CD4-positive, alpha-beta T cell treated with Interleukin-12 subunit alpha and Interleukin-12 subunit beta, for 1 hour (primary cell): ENCODE data around the gene DAP.

ENCODE experiments used
- DNase-seq: peaks from one replicate; pipeline ENCODE4 v3.0.0-alpha.2; 2020

DAP gene

GRCh38 chr5:10686890-10687289, 74.1 kb downstream of the DAP start:
- DNase-seq, result no peak

- DNase-seq, result no peak
Measured at GRCh38 chr5:10685115-10685521, 75.9 kb downstream of the DAP start.

GRCh38 chr5:10684303-10685086, 76.5 kb downstream of the DAP start:
- no peak for DNase-seq

- no peak for DNase-seq
Measured at GRCh38 chr5:10682801-10683525, 78.1 kb downstream of the DAP start.

- no peak for DNase-seq
Measured at GRCh38 chr5:10681731-10682679, 79.0 kb downstream of the DAP start.

GRCh38 chr5:10680876-10681481, 80.1 kb downstream of the DAP start:
- DNase-seq, result no peak

- no peak for DNase-seq
Measured at GRCh38 chr5:10679336-10679988, 81.6 kb downstream of the DAP start.

GRCh38 chr5:10678244-10678643, 82.8 kb downstream of the DAP start:
- no peak for DNase-seq

- no peak for DNase-seq
Measured at GRCh38 chr5:10677533-10677932, 83.5 kb downstream of the DAP start.

- no peak for DNase-seq
Measured at GRCh38 chr5:10676946-10677345, 84.1 kb downstream of the DAP start.

- DNase-seq, result no peak
Measured at GRCh38 chr5:10676224-10676623, 84.8 kb downstream of the DAP start.

GRCh38 chr5:10675177-10675700, 85.8 kb downstream of the DAP start:
- DNase-seq, result no peak

- no peak for DNase-seq
Measured at GRCh38 chr5:10674582-10674981, 86.5 kb downstream of the DAP start.

GRCh38 chr5:10674096-10674495, 86.9 kb downstream of the DAP start:
- DNase-seq, result no peak

GRCh38 chr5:10673407-10673806, 87.6 kb downstream of the DAP start:
- no peak for DNase-seq

GRCh38 chr5:10673017-10673389, 88.0 kb downstream of the DAP start:
- no peak for DNase-seq

- DNase-seq, result no peak
Measured at GRCh38 chr5:10672146-10673016, 88.7 kb downstream of the DAP start.

- no peak for DNase-seq
Measured at GRCh38 chr5:10671041-10672008, 89.7 kb downstream of the DAP start.

- DNase-seq, result no peak
Measured at GRCh38 chr5:10669983-10670382, 91.1 kb downstream of the DAP start.

GRCh38 chr5:10668697-10669096, 92.3 kb downstream of the DAP start:
- DNase-seq, result no peak
